Measurements from ENCODE around the gene SAMD4B. TPM values are rescaled to one million over a fixed set of nuclear protein-coding genes. Genes with fewer than 3 reads are reported as not detected.
A peak's percentile ranks its signal among the peaks of the same experiment; 100 is the strongest.

Gene SAMD4B
- total and polyA plus RNA-seq, 2 of the 8 experiments (the other 6 are each of a cell fraction or from before 2014, with no cell fraction given) = 137 to 158 TPM

- Histone ChIP-seq H2BK20ac (ENCODE audit: low read length) (no peak overlapping the region), H3K4me2 (ENCODE audit: insufficient read depth in 1 of 2, low read depth in 2 of 2, low read length in 2 of 2) (peak overlapping the region; percentile 88 to 90), H2BK5ac (ENCODE audit: low read depth, low read length) (no peak overlapping the region), H2BK120ac (replicated peaks; ENCODE audit: low read depth, low read length) (no peak overlapping the region), H4K8ac (ENCODE audit: extremely low read depth, insufficient read depth, low read length) (peak overlapping the region; percentile 39; the same call in 1 of the 2 replicates), H3K79me2 (ENCODE audit: control insufficient read depth in 1 of 2, insufficient read depth in 2 of 2, low read length in 2 of 2) (peaks cover 0 to 24% of the 10 kb centered on the region in 2 experiments; a peak in 2 of 4 replicates), H3K23ac (ENCODE audit: insufficient read length) (no peak overlapping the region), H3K18ac (ENCODE audit: extremely low read depth, low read length) (no peak overlapping the region), H3K4me3 (ENCODE audit: extremely low read depth in 1 of 4, insufficient read depth in 2 of 4, low read depth in 3 of 4, low read length in 4 of 4) (peak overlapping the region; percentile 83 to 98 (median 94)), H3K4ac (replicated peaks; ENCODE audit: insufficient read length, low read depth, low read length) (no peak overlapping the region), H2BK12ac (ENCODE audit: low read depth, low read length) (no peak overlapping the region), H3K79me1 (ENCODE audit: low read depth, low read length) (peaks cover 6% of the 10 kb centered on the region), H3K23me2 (ENCODE audit: low read depth, low read length) (peaks cover 15% of the 10 kb centered on the region), H3K27ac (ENCODE audit: low read depth, low read length) (peak overlapping the region; percentile 43; the same call in 1 of the 2 replicates), H3K36me3 (ENCODE audit: control insufficient read depth in 2 of 4, insufficient read depth in 4 of 4, low read length in 3 of 4) (0 out of 8 replicates have a peak, but pooled peaks cover 0 to 4% (median 0%) of the 10 kb centered on the region in 4 experiments), H3K27me3 (replicated peaks in 1 of 4; ENCODE audit: control insufficient read depth in 3 of 4, extremely low read depth in 1 of 4, insufficient read depth in 3 of 4, low read length in 3 of 4) (no peaks in the 10 kb centered on the region), H3K4me1 (replicated peaks in 1 of 4; ENCODE audit: control insufficient read depth in 3 of 4, insufficient read depth in 4 of 4, low read length in 3 of 4) (peaks cover 2 to 9% (median 3%) of the 10 kb centered on the region in 4 experiments; a peak in 4 of 7 replicates), H2AK5ac (ENCODE audit: low read depth, low read length) (no peak overlapping the region), H4K5ac (ENCODE audit: insufficient read length, low read depth, low read length) (peak overlapping the region; percentile 55), H3K9ac (replicated peaks in 1 of 4; ENCODE audit: extremely low read depth in 1 of 4, low read depth in 3 of 4, low read length in 3 of 4) (peak overlapping the region in 3 of 4 experiments; percentile 46 to 79 (median 69); a peak in 6 of 7 replicates), H3K9me3 (ENCODE audit: insufficient read depth in 2 of 2, low read depth in 1 of 2, low read length in 1 of 2) (no peaks in the 10 kb centered on the region), H2AFZ (ENCODE audit: low read length) (peak overlapping the region; percentile 99), H4K91ac (replicated peaks; ENCODE audit: insufficient read length, low read length) (no peak overlapping the region), H3K56ac (replicated peaks; ENCODE audit: insufficient read length, low read depth, low read length) (no peak overlapping the region), H3K14ac (ENCODE audit: insufficient read length) (no peak overlapping the region), H4K20me1 (replicated peaks in 1 of 2; ENCODE audit: control insufficient read depth in 1 of 2, insufficient read depth in 2 of 2, low read length in 2 of 2) (peaks cover 6 to 11% of the 10 kb centered on the region in 2 experiments), H2BK15ac (ENCODE audit: low read length) (no peak overlapping the region)
- ChIA-PET POLR2A (ENCODE audit: partially characterized antibody) (interaction anchor here (2.2 kb wide), 1 partner anchor 62 kb away, joined by 8 read pairs; no protein-coding TSS in a partner anchor), CTCF (ENCODE audit: partially characterized antibody) (interaction anchor here (1.0 kb wide), 1 partner anchor 109 kb away, joined by 4 read pairs; no protein-coding TSS in a partner anchor)
- DNase-seq (ENCODE audit: low read depth in 1 of 2, low spot score in 2 of 2) (peak in 1 of 2 experiments; percentile 64), FAIRE-seq (no peak)
- WGBS, 2 experiments (ENCODE audit: extremely low coverage in 1 of 2, insufficient coverage in 1 of 2, insufficient read length in 1 of 2, insufficient replicate concordance in 2 of 2, low coverage in 1 of 2, low lambda C conversion rate in 2 of 2, missing lambda C conversion rate in 1 of 2) = 11% methylated on average over 12 of the region's 17 CpGs; no CpG with 5 or more reads in 1 of the 2 experiments
- TF ChIP-seq BACH1 (IDR thresholded peaks at IDR 0.05; ENCODE audit: low read length) = no peak
- TF ChIP-seq TCF12 (IDR thresholded peaks at IDR 0.05; ENCODE audit: low read depth, low read length) = no peak
- TF ChIP-seq TBP (IDR thresholded peaks at IDR 0.05; ENCODE audit: low read depth, low read length) = no peak
- TF ChIP-seq EP300 (IDR thresholded peaks at IDR 0.05; ENCODE audit: borderline replicate concordance in 1 of 2, low read depth in 2 of 2, low read length in 2 of 2) = no peak
- no peak for TF ChIP-seq RXRA (IDR thresholded peaks at IDR 0.05; ENCODE audit: insufficient read depth, low read depth, low read length)
- TF ChIP-seq CHD2 (IDR thresholded peaks at IDR 0.05; ENCODE audit: low read length) = no peak
- no peak for TF ChIP-seq SAP30 (IDR thresholded peaks at IDR 0.05; ENCODE audit: insufficient read depth, insufficient replicate concordance, low read length)
- TF ChIP-seq TAF1 (IDR thresholded peaks at IDR 0.05; ENCODE audit: low read depth, low read length) = no peak
- peak in 2 of 3 experiments; percentile 8 to 15; a peak in 2 of 4 replicates for TF ChIP-seq CTCF (IDR thresholded peaks at IDR 0.05; ENCODE audit: control extremely low read depth in 1 of 3, insufficient read depth in 1 of 3, low read depth in 1 of 3, low read length in 3 of 3)
- no peak for TF ChIP-seq YY1 (IDR thresholded peaks at IDR 0.05; ENCODE audit: low read depth, low read length)
Observed at GRCh38 chr19:39341129-39341718, 997 bp upstream of the SAMD4B start.

Measured in H1 (cell line).